Measurements from ENCODE around the gene SHISAL2B. TPM values are rescaled to one million over a fixed set of nuclear protein-coding genes. Genes with fewer than 3 reads are reported as not detected.

The SHISAL2B gene
- total and polyA plus RNA-seq, 8 donors = 0.45 to 15.2 (median 8.1) TPM; not detected in 1

DNA sequence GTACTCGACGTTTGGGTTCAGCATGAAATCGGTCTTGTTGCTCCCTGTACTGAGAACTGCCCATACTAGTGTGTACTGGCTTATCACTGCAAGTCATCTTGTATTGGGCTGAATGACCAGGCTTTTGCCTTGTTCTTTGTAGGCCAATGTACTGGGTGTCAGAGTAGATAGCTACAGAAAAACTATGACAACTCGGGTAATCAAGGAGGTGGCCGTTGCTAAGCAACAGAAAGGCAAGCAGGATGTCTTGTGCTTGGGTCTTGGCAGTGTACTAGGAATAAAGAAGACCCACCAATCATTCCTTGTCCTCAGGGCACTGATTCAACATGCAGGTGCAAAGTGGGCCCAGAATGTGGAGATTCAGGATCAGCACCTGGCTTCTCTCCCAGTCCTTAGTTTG, 11.9 kb upstream of the SHISAL2B start:
- TF ChIP-seq, protein P1, sequence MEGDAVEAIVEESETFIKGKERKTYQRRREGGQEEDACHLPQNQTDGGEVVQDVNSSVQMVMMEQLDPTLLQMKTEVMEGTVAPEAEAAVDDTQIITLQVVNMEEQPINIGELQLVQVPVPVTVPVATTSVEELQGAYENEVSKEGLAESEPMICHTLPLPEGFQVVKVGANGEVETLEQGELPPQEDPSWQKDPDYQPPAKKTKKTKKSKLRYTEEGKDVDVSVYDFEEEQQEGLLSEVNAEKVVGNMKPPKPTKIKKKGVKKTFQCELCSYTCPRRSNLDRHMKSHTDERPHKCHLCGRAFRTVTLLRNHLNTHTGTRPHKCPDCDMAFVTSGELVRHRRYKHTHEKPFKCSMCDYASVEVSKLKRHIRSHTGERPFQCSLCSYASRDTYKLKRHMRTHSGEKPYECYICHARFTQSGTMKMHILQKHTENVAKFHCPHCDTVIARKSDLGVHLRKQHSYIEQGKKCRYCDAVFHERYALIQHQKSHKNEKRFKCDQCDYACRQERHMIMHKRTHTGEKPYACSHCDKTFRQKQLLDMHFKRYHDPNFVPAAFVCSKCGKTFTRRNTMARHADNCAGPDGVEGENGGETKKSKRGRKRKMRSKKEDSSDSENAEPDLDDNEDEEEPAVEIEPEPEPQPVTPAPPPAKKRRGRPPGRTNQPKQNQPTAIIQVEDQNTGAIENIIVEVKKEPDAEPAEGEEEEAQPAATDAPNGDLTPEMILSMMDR (IDR thresholded peaks at IDR 0.05) = no peak
- intact Hi-C loops (cut with DNase I) = no loop called here
- H3K36me3 ChIP-seq = no peaks in the 10 kb centered on the region

DNA sequence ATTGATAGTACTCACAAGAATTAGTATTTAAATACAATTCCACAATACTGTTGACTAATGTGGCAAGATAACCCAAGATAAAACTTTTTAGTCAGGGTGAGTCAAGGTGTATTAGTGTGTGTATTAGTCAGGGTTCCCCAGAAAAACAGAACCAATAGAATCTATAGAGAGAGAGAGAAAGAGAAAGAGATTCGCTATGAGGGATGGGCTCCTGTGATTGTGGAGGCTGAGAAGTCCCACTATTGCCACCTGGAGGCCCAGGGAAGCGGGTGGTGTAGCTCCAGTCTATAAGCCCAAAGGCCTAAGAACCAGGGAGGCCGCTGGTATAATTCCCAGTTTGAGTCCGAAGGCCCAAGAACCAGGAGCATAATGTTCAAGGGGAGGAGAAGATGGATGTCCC, 10.0 kb upstream of the SHISAL2B start:
- no peak for ATAC-seq

More for the DNA sequence above, 11.9 kb upstream of the SHISAL2B start:
- H3K27ac ChIP-seq = no peak overlapping the region
- H3K4me3 ChIP-seq = no peak overlapping the region
- no peak for ATAC-seq
- no peaks in the 10 kb centered on the region for H3K27me3 ChIP-seq
- DNase-seq = no peak
- H3K4me1 ChIP-seq = no peaks in the 10 kb centered on the region
- H3K9me3 ChIP-seq = no peaks in the 10 kb centered on the region

DNA sequence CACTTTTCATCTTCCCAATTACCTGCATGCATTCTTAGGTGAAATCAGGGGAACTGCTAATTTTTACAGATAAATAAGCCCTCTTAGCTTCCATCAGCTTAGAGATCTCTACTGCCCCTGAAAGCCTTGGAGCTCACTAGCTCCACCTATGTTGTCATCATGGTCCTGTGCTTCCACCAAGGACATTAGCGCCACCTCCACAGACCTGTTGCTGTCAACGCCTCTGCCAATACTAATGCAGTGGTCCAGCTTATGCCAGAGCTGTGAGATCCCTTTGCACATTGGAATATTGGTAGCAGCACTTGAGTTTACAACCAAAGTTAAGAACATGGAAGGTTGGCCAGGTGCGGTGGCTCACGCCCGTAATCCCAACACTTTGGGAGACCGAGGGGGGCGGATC, 7.7 kb upstream of the SHISAL2B start:
- DNase-seq = no peak
- TF ChIP-seq, protein P1 (IDR thresholded peaks at IDR 0.05) = no peak
- no peaks in the 10 kb centered on the region for H3K9me3 ChIP-seq
- intact Hi-C loops (cut with DNase I) = no loop called here
- no peak overlapping the region for H3K27ac ChIP-seq
- no peaks in the 10 kb centered on the region for H3K36me3 ChIP-seq
- ATAC-seq = no peak
- H3K27me3 ChIP-seq = no peaks in the 10 kb centered on the region
- no peaks in the 10 kb centered on the region for H3K4me1 ChIP-seq
- no peak overlapping the region for H3K4me3 ChIP-seq

More for the DNA sequence above, 10.0 kb upstream of the SHISAL2B start:
- H3K9me3 ChIP-seq = no peaks in the 10 kb centered on the region
- no peak for DNase-seq
- no peaks in the 10 kb centered on the region for H3K36me3 ChIP-seq
- TF ChIP-seq, protein P1 (IDR thresholded peaks at IDR 0.05) = no peak
- H3K27me3 ChIP-seq = no peaks in the 10 kb centered on the region
- no peak overlapping the region for H3K27ac ChIP-seq
- intact Hi-C loops (cut with DNase I) = no loop called here
- no peak overlapping the region for H3K4me3 ChIP-seq
- H3K4me1 ChIP-seq = no peaks in the 10 kb centered on the region

DNA sequence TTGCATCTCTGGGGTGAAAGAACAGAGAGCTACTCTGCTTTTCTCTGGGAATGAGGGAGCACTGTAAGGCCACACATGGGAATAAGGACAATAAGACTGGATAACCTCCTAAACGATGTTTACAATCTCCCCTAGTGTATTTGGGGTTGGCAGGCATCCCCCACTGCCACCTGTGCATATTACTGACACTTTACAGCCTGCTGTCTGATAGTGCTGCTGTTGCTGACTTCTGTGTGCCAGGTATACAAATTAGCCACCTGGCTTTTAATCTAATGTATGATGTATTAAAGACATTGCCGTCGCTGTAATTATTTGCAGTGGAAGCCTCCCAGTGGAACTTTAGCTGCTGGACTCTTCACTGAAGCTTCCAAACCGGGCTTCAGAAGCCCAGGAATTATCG, 4.4 kb upstream of the SHISAL2B start:
- DNase-seq = no peak
- TF ChIP-seq, protein P1 (IDR thresholded peaks at IDR 0.05) = no peak
- peaks cover 16 to 29% of the 10 kb centered on the region in 2 donors for H3K27me3 ChIP-seq
- H3K9me3 ChIP-seq = no peaks in the 10 kb centered on the region
- H3K4me3 ChIP-seq = no peak overlapping the region
- intact Hi-C loops (cut with DNase I) = no loop called here
- no peak for ATAC-seq
- H3K4me1 ChIP-seq = peaks cover 0 to 10% of the 10 kb centered on the region in 2 donors
- H3K36me3 ChIP-seq = no peaks in the 10 kb centered on the region
- no peak overlapping the region for H3K27ac ChIP-seq

DNA sequence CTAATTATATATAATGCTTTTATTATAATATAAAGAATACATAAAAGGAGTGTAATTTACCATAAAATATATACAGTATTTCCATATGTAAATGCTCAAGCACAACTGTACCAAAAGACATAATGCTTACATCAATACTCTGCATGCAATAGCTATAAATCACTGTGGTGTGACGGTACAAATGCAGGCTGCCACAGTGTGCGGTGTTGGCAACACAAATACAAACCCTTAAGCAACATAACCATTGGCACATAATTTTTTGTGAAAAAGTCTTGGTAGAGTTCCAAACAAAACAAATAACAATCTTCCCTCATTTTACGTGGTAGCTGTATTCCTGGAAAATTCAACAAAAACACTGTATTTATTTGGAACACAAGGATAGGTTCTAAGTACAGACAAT, 1.9 kb upstream of the SHISAL2B start:
- DNase-seq (peak in 2 of 4 donors; percentile 57 to 72), ATAC-seq (no peak)
- Histone ChIP-seq H3K9me3 (no peaks in the 10 kb centered on the region), H3K4me3 (no peak overlapping the region), H3K36me3 (no peaks in the 10 kb centered on the region), H3K27me3 (peaks cover 28 to 55% of the 10 kb centered on the region in 2 donors), H3K27ac (no peak overlapping the region), H3K4me1 (peaks cover 0 to 11% of the 10 kb centered on the region in 2 donors)
- intact Hi-C loops (cut with DNase I) = no loop called here
- TF ChIP-seq, protein P1 (IDR thresholded peaks at IDR 0.05) = no peak
